T-helper 1 cell treated with Interleukin-12 subunit alpha and Interleukin-12 subunit beta and Interleukin-4 antibody, amounts not matched to agents 30 μg/mL and 1 μg/mL, for 36 hours (primary cell): ENCODE results near the gene ARMH4.

Experiments used
- H3K27ac Mint-ChIP-seq: one replicate; pipeline ENCODE4 v1.8.0; 2021; ENCODE audit warnings: mild to moderate bottlenecking, mixed read lengths
- H3K27me3 Mint-ChIP-seq: one replicate; pipeline ENCODE4 v1.8.0; 2021; ENCODE audit warnings: low read depth, mixed read lengths
- H3K36me3 Mint-ChIP-seq: one replicate; pipeline ENCODE4 v1.8.0; 2021; ENCODE audit warnings: low read depth, mixed read lengths
- H3K4me1 Mint-ChIP-seq: one replicate; pipeline ENCODE4 v1.8.0; 2021; ENCODE audit warnings: low read depth, mixed read lengths
- H3K4me3 Mint-ChIP-seq: one replicate; pipeline ENCODE4 v1.8.0; 2021; ENCODE audit warnings: mild to moderate bottlenecking, moderate library complexity, mixed read lengths
- H3K9me3 Mint-ChIP-seq: one replicate; pipeline ENCODE4 v1.8.0; 2021; ENCODE audit warnings: mixed read lengths

ARMH4 gene

DNA sequence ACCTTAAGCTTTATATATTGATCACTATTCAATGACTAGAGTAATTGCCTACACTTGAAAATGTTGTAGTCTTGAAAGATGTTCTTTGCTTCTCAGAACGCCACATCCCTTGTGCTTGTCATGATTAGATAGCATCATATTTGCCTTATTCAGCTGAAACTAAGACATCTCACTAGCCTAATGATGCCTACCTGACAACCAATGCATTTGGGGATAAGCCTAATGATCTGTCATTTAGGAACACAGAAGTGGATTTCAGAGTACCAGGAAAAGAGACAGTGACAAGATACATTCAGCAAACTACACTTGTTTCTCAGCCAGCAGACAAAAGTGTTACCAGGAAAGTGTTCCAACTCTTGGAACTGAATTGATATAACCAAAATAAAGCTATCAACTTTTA is 83.7 kb downstream of the ARMH4 start:
- H3K4me1 Mint-ChIP-seq, result no peaks in the 10 kb centered on the region
- no peak overlapping the region for H3K27ac Mint-ChIP-seq
- H3K36me3 Mint-ChIP-seq, result no peaks in the 10 kb centered on the region

DNA sequence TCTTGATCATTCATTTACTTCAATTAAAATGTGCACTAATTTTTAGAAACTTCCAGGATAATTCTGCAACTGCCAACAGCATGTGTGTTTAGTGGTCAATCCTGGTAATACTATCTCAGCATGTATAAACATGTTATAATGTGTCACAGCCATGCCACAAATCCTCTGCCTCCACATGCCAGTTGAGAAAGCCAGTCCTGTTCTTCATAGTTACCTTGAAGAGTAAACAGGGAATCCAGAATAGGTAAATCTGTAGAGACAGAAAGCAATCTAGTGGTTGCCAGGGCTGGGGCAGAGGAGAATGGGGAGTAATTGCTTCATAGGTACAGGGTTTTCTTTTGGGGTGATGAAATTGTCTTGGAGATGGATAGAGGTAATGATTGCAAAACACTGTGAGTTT is 85.9 kb downstream of the ARMH4 start:
- H3K9me3 Mint-ChIP-seq, result no peaks in the 10 kb centered on the region
- H3K4me1 Mint-ChIP-seq, result no peaks in the 10 kb centered on the region
- no peaks in the 10 kb centered on the region for H3K36me3 Mint-ChIP-seq
- no peak overlapping the region for H3K4me3 Mint-ChIP-seq
- H3K27me3 Mint-ChIP-seq, result no peaks in the 10 kb centered on the region
- H3K27ac Mint-ChIP-seq, result no peak overlapping the region

More for the DNA sequence above, 83.7 kb downstream of the ARMH4 start:
- peaks cover 3% of the 10 kb centered on the region for H3K27me3 Mint-ChIP-seq
- no peak overlapping the region for H3K4me3 Mint-ChIP-seq
- H3K9me3 Mint-ChIP-seq, result no peaks in the 10 kb centered on the region

GRCh38 chr14:58061581-58061980 is 90.4 kb downstream of the ARMH4 start:
- no peaks in the 10 kb centered on the region for H3K9me3 Mint-ChIP-seq
- H3K4me1 Mint-ChIP-seq, result no peaks in the 10 kb centered on the region
- H3K36me3 Mint-ChIP-seq, result no peaks in the 10 kb centered on the region
- no peak overlapping the region for H3K4me3 Mint-ChIP-seq
- H3K27me3 Mint-ChIP-seq, result peaks cover 3% of the 10 kb centered on the region
- no peak overlapping the region for H3K27ac Mint-ChIP-seq

DNA sequence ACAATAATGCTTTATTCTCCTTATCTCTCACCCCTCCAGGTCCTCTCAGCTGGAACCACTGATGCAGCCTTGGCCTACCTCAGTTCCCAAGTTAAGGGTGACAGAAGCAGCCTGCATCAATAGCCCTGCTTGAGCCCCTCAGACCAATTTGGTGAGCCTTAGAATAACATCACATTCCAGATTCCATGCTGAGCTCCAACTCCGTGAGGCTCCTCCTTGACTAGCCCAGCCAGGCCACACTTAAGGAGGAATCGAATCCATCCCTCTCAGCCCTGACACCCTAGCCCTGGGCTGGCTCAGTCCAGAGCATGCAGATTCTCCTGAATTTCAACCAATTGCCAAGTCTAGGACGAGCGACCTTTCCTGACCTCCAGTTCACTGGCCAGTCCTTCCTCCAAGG is 91.1 kb downstream of the ARMH4 start:
- Mint-ChIP-seq H3K27ac (peak overlapping the region; percentile 37), H3K27me3 (peaks cover 3% of the 10 kb centered on the region), H3K9me3 (no peaks in the 10 kb centered on the region), H3K36me3 (no peaks in the 10 kb centered on the region), H3K4me3 (no peak overlapping the region), H3K4me1 (no peaks in the 10 kb centered on the region)

DNA sequence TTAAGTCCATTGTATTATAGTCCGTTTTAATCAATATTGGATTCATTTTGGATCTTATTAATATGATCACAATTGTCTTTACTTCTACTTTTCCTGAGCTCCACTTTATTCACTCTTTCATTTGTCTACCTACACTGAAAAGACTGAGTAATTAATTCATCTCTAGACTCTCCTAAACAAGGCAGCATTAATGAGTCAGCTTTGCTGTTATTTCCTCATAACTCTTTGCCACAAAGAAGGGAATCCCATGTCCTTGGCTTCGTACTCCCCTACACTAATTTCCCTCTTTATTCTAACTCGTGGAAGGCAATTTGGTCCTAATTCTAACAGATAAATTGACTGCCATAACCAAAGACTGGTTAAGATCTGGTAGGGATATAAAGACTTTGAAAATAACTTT is 91.9 kb downstream of the ARMH4 start:
- Mint-ChIP-seq H3K27me3 (peaks cover 3% of the 10 kb centered on the region), H3K4me3 (no peak overlapping the region), H3K9me3 (no peaks in the 10 kb centered on the region), H3K4me1 (no peaks in the 10 kb centered on the region), H3K36me3 (no peaks in the 10 kb centered on the region), H3K27ac (no peak overlapping the region)

- Mint-ChIP-seq H3K4me1 (no peaks in the 10 kb centered on the region), H3K9me3 (no peaks in the 10 kb centered on the region), H3K27me3 (peaks cover 3% of the 10 kb centered on the region), H3K36me3 (no peaks in the 10 kb centered on the region), H3K4me3 (no peak overlapping the region), H3K27ac (no peak overlapping the region)
Measured at GRCh38 chr14:58059126-58059525, 92.9 kb downstream of the ARMH4 start.

- H3K27ac Mint-ChIP-seq, result no peak overlapping the region
- no peak overlapping the region for H3K4me3 Mint-ChIP-seq
- no peaks in the 10 kb centered on the region for H3K4me1 Mint-ChIP-seq
- no peaks in the 10 kb centered on the region for H3K9me3 Mint-ChIP-seq
- no peaks in the 10 kb centered on the region for H3K36me3 Mint-ChIP-seq
- H3K27me3 Mint-ChIP-seq, result peaks cover 3% of the 10 kb centered on the region
Measured at GRCh38 chr14:58055497-58056010, 96.5 kb downstream of the ARMH4 start.

- Mint-ChIP-seq H3K9me3 (no peaks in the 10 kb centered on the region), H3K4me3 (no peak overlapping the region), H3K27me3 (peaks cover 3% of the 10 kb centered on the region), H3K27ac (no peak overlapping the region), H3K36me3 (no peaks in the 10 kb centered on the region), H3K4me1 (no peaks in the 10 kb centered on the region)
Measured at GRCh38 chr14:58054100-58054499, 97.9 kb downstream of the ARMH4 start.

- no peaks in the 10 kb centered on the region for H3K4me1 Mint-ChIP-seq
- no peaks in the 10 kb centered on the region for H3K9me3 Mint-ChIP-seq
- H3K27me3 Mint-ChIP-seq, result no peaks in the 10 kb centered on the region
- no peak overlapping the region for H3K4me3 Mint-ChIP-seq
- no peak overlapping the region for H3K27ac Mint-ChIP-seq
- no peaks in the 10 kb centered on the region for H3K36me3 Mint-ChIP-seq
Measured at GRCh38 chr14:58048219-58048618, 103.8 kb downstream of the ARMH4 start.

DNA sequence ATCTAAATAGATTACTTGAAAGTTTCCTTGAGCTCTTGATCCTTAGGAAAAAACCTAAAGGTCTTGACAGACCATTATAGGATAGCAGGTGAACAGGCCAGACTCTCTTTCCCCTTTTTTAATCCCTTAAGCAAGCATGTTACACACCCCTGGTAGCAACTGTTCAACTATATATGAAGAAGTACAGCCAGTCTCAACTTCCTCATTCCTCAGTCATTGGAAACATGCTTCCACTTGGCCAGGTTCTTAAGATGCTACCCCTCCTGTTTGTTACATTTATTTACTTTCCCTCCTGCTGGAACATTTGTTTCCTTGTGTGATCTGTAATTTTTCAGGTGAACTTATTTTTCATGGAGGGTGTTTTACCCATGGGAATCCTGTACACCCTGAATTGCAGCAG is 124.1 kb downstream of the ARMH4 start:
- Mint-ChIP-seq H3K27me3 (peaks cover 4% of the 10 kb centered on the region), H3K4me3 (no peak overlapping the region), H3K9me3 (no peaks in the 10 kb centered on the region), H3K36me3 (no peaks in the 10 kb centered on the region), H3K27ac (no peak overlapping the region), H3K4me1 (no peaks in the 10 kb centered on the region)

GRCh38 chr14:58026967-58027366 is 125.0 kb downstream of the ARMH4 start:
- no peaks in the 10 kb centered on the region for H3K9me3 Mint-ChIP-seq
- H3K27ac Mint-ChIP-seq, result no peak overlapping the region
- peaks cover 4% of the 10 kb centered on the region for H3K27me3 Mint-ChIP-seq
- no peaks in the 10 kb centered on the region for H3K4me1 Mint-ChIP-seq
- no peaks in the 10 kb centered on the region for H3K36me3 Mint-ChIP-seq
- no peak overlapping the region for H3K4me3 Mint-ChIP-seq

- Mint-ChIP-seq H3K36me3 (no peaks in the 10 kb centered on the region), H3K9me3 (no peaks in the 10 kb centered on the region), H3K27ac (no peak overlapping the region), H3K27me3 (peaks cover 4% of the 10 kb centered on the region), H3K4me3 (no peak overlapping the region), H3K4me1 (no peaks in the 10 kb centered on the region)
Measured at GRCh38 chr14:58026219-58026618, 125.8 kb downstream of the ARMH4 start.

DNA sequence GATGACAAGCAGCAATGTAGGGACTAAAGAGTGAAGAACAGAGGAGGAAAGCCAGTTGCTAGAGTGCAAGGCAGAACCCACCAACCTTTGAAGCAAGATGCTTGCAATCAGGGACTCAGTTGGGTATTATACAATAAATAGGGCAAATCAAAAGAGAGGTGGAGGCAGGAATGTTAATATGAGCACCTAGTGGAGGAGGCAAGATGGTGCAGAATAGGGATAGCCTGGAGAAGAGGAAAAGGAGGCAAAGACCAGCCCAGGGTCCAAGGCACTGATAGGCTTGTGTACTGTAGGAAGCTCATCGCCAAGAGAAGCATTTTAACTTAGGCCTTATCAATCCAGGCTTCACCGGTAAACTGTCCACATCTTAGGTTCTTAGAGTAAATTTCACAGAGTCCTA is 137.2 kb downstream of the ARMH4 start:
- H3K4me1 Mint-ChIP-seq, result no peaks in the 10 kb centered on the region
- H3K27ac Mint-ChIP-seq, result no peak overlapping the region
- H3K36me3 Mint-ChIP-seq, result no peaks in the 10 kb centered on the region
- no peaks in the 10 kb centered on the region for H3K9me3 Mint-ChIP-seq
- H3K27me3 Mint-ChIP-seq, result no peaks in the 10 kb centered on the region
- no peak overlapping the region for H3K4me3 Mint-ChIP-seq

DNA sequence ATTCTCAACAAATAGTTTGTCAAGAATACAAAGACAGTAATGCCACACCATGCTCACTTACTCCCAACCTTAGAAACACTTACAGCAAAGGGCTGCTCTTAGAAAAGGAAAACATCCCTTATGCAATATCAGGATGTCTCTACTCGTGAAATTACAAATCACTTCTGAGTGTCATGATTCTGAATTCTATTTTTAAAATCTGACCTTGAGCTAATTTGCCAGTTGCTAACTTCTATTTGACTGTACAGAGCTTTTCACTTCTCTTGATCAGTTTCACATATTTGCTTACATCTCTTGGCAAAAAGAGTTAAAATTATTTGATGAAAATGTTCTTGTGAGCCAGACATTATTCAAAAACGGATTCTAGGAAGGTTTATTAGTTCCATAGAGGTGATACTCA is 149.4 kb downstream of the ARMH4 start:
- H3K4me1 Mint-ChIP-seq, result no peaks in the 10 kb centered on the region
- no peaks in the 10 kb centered on the region for H3K36me3 Mint-ChIP-seq
- no peak overlapping the region for H3K4me3 Mint-ChIP-seq
- no peaks in the 10 kb centered on the region for H3K27me3 Mint-ChIP-seq
- H3K27ac Mint-ChIP-seq, result no peak overlapping the region
- H3K9me3 Mint-ChIP-seq, result no peaks in the 10 kb centered on the region

DNA sequence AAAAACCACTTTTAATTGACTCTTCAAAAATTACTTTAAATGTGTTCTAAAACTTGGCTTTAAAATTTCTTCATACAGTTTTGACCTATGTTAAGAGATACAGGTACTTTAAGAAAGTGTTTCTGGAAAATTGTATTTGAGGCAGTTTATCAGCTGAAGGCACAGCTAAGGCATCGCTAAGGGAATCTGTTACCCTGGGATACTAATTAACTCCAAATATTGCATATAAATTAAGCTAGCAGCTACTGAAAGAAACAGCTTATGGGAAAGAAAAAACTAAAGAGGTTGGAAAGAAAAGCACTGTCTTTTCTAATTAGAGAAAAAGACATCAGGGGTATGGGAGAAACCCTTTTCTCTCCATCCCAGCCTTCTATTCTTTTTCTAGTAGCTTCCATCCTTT is 152.0 kb downstream of the ARMH4 start:
- Mint-ChIP-seq H3K36me3 (no peaks in the 10 kb centered on the region), H3K9me3 (no peaks in the 10 kb centered on the region), H3K27me3 (no peaks in the 10 kb centered on the region)

DNA sequence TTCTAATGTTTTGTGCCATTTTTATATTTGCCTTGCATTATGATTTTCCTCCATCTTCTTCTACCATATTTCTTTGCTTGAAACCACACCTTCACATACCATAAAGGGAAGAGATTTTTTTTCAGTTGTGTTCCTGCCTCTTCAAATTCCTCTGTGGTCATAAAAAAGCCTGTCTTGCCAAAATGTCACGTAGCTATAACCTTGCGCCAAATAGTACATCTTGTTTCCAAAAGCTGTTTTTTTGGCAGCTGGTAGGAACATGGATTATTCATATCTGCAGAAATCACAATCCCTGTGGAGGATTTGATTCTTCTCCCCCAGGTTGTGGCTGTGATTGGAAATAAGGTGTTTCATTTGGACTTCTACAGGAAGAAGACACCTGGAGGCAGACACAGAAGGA is 152.5 kb downstream of the ARMH4 start:
- H3K27me3 Mint-ChIP-seq, result no peaks in the 10 kb centered on the region
- no peak overlapping the region for H3K27ac Mint-ChIP-seq
- no peaks in the 10 kb centered on the region for H3K9me3 Mint-ChIP-seq
- H3K36me3 Mint-ChIP-seq, result no peaks in the 10 kb centered on the region
- no peaks in the 10 kb centered on the region for H3K4me1 Mint-ChIP-seq
- H3K4me3 Mint-ChIP-seq, result no peak overlapping the region

More for the DNA sequence above, 152.0 kb downstream of the ARMH4 start:
- H3K4me1 Mint-ChIP-seq, result no peaks in the 10 kb centered on the region
- H3K4me3 Mint-ChIP-seq, result no peak overlapping the region
- no peak overlapping the region for H3K27ac Mint-ChIP-seq
